ENCODE measurements around the gene C22orf23.

The C22orf23 gene

GRCh38 chr22:37896181-37896592 lies 57.2 kb downstream of the C22orf23 start:
- no peaks in the 10 kb centered on the region for H3K36me3 ChIP-seq (ENCODE audit: insufficient read depth)
- H2AFZ ChIP-seq (ENCODE audit: low read depth), result no peak overlapping the region
- H3K27ac ChIP-seq, result no peak overlapping the region
- H3K79me2 ChIP-seq (ENCODE audit: insufficient read depth, low read depth), result no peaks in the 10 kb centered on the region
- no peak overlapping the region for H3K4me3 ChIP-seq (IDR thresholded peaks at IDR 0.05; ENCODE audit: insufficient read depth, low read depth, low read length)
- H3K4me1 ChIP-seq (ENCODE audit: low read depth, poor library complexity, severe bottlenecking), result no peaks in the 10 kb centered on the region
- no peak overlapping the region for H3K4me2 ChIP-seq
- no peak for TF ChIP-seq CTCF (conservative IDR thresholded peaks at IDR 0.05; ENCODE audit: low read depth, low read length)
- H3K27me3 ChIP-seq (ENCODE audit: insufficient read depth, low read depth), result no peaks in the 10 kb centered on the region
- H4K20me1 ChIP-seq (ENCODE audit: insufficient read depth), result no peaks in the 10 kb centered on the region
- H3K9ac ChIP-seq, result no peak overlapping the region

- no peaks in the 10 kb centered on the region for H3K27me3 ChIP-seq (ENCODE audit: insufficient read depth, low read depth)
- no peaks in the 10 kb centered on the region for H3K4me1 ChIP-seq (ENCODE audit: low read depth, poor library complexity, severe bottlenecking)
- no peak overlapping the region for H3K9ac ChIP-seq
- TF ChIP-seq CTCF (conservative IDR thresholded peaks at IDR 0.05; ENCODE audit: low read depth, low read length), result no peak
- H3K27ac ChIP-seq, result no peak overlapping the region
- H3K4me3 ChIP-seq (IDR thresholded peaks at IDR 0.05; ENCODE audit: insufficient read depth, low read depth, low read length), result no peak overlapping the region
- H4K20me1 ChIP-seq (ENCODE audit: insufficient read depth), result no peaks in the 10 kb centered on the region
- H3K79me2 ChIP-seq (ENCODE audit: insufficient read depth, low read depth), result no peaks in the 10 kb centered on the region
- no peak overlapping the region for H2AFZ ChIP-seq (ENCODE audit: low read depth)
- H3K4me2 ChIP-seq, result no peak overlapping the region
- H3K36me3 ChIP-seq (ENCODE audit: insufficient read depth), result no peaks in the 10 kb centered on the region
Observed at GRCh38 chr22:37894939-37895670, 58.3 kb downstream of the C22orf23 start.

GRCh38 chr22:37893583-37893983 lies 59.8 kb downstream of the C22orf23 start:
- no peak overlapping the region for H2AFZ ChIP-seq (ENCODE audit: low read depth)
- no peaks in the 10 kb centered on the region for H3K79me2 ChIP-seq (ENCODE audit: insufficient read depth, low read depth)
- peaks cover under 1% of the 10 kb centered on the region; the same call in 1 of the 2 replicates for H3K36me3 ChIP-seq (ENCODE audit: insufficient read depth)
- no peaks in the 10 kb centered on the region for H4K20me1 ChIP-seq (ENCODE audit: insufficient read depth)
- H3K4me3 ChIP-seq (IDR thresholded peaks at IDR 0.05; ENCODE audit: insufficient read depth, low read depth, low read length), result no peak overlapping the region
- H3K27ac ChIP-seq, result no peak overlapping the region
- TF ChIP-seq CTCF (conservative IDR thresholded peaks at IDR 0.05; ENCODE audit: low read depth, low read length), result no peak
- no peak overlapping the region for H3K9ac ChIP-seq
- H3K4me2 ChIP-seq, result no peak overlapping the region
- no peaks in the 10 kb centered on the region for H3K4me1 ChIP-seq (ENCODE audit: low read depth, poor library complexity, severe bottlenecking)
- no peaks in the 10 kb centered on the region for H3K27me3 ChIP-seq (ENCODE audit: insufficient read depth, low read depth)
